Stimulated activated CD8-positive, alpha-beta memory T cell treated with anti-CD3 and anti-CD28 coated beads, Interleukin-4, amount 100 ng/mL, for 24 hours (primary cell): ENCODE results near the gene HDHD2.

Experiments used
- DNase-seq: peaks from one replicate; pipeline ENCODE4 v3.0.0-alpha.2; 2020; ENCODE audit warnings: low read depth

HDHD2 gene

DNA sequence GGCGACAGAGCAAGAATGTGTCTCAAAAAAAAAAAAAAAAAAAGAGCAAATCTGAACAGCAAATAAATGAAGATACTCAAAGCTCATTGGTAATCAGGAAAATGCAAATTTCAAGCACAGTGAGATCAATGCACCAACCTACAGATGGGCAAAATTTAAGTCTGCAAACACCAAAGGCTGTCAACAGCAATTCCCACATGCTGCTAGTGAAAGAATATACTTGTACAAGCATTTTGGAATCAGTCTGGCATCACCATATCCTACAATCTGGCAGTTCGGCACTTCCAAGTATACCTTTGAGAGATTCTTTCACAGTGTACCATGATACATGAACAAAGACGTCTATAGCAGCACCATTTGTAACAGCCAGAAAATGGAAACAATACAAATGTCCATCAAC, 4.1 kb downstream of the HDHD2 start:
- no peak for DNase-seq

DNA sequence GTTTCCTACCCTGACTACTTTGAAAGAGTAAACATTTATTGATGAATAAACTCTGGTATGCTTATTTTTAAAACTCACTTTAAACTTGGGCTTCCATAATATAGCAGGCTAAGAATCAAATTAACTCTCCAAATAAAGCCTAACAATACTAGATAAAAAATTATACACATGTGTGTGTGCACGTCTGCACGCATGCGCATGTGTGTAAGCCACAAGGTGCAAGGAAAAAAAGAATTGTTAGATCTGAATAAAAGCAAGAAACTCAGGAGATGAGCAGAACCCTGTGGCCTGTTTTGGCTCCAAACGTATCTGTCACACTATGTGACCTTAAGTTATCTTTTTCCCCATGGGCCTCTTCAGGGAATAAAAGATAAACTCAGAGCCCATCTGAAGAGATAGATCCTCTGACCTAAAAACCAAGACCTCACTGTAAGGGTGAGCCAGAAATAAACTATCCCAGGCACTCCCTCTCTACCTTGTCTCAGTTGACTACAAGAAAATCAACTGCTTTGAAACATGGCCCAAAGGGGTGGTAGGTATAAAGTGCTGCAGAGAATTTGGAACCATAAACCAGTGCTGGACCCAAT, 6.3 kb downstream of the HDHD2 start:
- no peak for DNase-seq

DNA sequence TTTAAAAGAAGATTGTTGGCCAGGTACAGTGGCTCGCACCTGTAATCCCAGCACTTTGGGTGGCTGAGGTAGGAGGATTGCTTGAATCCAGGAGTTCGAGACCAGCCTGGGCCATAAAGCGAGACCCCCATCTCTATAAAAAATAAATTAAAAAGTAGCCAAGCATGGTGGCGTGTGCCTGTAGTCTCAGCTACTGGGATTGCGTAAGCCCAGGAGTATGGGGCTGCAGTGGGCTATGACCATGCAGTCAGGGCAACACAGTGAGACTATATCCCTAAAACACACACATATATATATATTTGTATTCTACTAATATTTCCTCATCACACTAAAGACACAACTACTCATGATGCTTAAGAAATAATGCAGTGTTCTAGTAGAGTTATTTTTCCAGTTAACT, 7.1 kb downstream of the HDHD2 start:
- DNase-seq: no peak

- DNase-seq: no peak
Observed at GRCh38 chr18:47141289-47141688, 9.0 kb downstream of the HDHD2 start.

- no peak for DNase-seq
Observed at GRCh38 chr18:47121146-47121545, 29.2 kb downstream of the HDHD2 start.

GRCh38 chr18:47120428-47120827, 29.9 kb downstream of the HDHD2 start:
- no peak for DNase-seq

DNA sequence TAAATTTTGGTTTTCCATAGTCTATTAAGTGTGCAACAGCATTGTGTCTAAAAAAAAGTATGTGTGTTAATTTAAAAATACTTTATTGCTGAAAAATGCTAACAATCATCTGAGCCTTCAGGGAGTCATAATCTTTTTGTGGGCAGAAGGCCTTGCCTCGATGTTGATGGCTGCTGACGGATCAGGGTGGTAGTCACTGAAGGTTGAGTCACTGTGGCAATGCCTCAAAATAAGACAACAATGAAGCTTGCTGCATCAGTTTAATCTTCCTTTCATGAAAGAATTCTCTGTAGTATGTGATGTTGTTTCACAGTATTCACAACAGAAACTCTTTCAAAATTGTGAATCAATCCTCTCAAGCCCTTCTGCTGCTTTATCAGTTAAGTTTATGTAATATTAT, 31.3 kb downstream of the HDHD2 start:
- no peak for DNase-seq

GRCh38 chr18:47115205-47115604, 35.1 kb downstream of the HDHD2 start:
- DNase-seq: no peak

- DNase-seq: no peak
Observed at GRCh38 chr18:47113796-47114540, 36.3 kb downstream of the HDHD2 start.

DNA sequence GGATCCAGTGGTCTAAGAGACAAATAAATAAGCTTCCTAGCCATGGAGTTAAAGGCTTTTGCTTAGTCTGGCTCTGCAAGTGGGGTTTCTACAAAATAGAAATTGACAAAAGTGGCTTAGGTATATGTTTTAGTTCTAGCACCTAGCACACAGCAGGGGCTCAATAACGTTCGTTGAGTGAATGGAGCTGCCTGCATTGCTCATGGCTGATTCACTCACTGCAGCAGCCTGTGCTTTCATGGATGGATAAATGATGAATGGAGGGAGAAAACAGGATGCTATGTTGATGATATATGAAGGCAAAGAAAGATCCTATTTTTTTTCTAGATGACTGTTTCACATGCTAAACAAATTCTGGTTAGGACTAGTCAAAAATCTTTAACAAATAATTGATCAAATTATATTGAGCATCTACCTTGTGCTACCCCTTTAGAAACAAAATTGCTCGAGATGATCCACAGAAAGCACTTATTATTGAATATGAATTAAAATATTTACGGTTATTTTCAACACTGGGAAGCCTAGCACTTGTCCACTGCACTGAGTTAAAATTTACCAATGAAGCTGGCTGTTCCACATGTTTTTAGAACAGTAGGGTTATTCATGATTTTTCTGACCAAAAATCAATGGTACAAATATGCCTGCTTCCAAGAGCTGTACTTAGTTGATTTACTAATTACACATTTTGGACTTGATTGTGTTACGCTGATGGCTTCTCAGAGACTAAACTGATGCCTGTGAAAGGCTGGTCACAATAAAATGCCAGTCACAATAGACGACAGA, 39.6 kb downstream of the HDHD2 start:
- no peak for DNase-seq

DNA sequence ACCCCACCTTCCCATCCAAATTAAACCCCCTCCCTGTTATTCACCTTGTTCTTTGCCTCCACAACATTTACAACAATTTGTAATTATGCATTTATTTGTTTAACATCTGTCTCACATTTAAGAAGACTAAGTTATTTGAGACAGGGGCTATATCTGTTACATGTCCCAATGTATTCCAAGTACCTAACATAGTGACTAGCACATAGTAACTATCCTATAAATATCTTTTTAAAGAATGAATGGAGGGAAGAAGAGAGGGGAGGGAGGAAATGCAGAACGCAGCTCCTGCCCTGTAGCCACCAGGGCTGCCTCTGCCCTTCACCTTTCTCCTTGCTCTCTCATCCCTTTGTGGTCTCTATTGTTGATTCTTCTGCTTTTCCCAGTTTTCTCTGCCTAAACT, 40.6 kb downstream of the HDHD2 start:
- DNase-seq: no peak

- DNase-seq: no peak
Observed at GRCh38 chr18:47108998-47109405, 41.3 kb downstream of the HDHD2 start.

DNA sequence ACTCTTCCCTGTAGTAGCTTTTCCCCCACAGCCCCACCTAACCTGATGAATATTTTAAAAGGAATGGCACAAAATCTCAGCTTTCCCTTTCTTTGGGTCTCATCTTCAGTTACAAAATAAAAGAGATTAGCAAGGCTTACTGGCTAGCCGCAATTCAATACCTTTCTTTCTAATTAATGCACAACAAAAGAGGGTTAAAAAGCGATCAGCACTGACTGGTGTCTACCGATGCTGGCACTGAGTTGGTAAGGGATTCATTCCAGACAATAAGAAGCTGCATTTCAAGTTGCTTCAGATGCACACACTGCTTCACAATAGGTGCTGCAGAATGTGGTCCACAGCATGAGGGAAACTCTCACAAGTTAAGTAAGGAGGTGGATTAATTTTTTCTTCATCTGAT, 41.9 kb downstream of the HDHD2 start:
- DNase-seq: no peak

GRCh38 chr18:47100212-47100831, 50.0 kb downstream of the HDHD2 start:
- peak; percentile 32 for DNase-seq

- no peak for DNase-seq
Observed at GRCh38 chr18:47095810-47096209, 54.5 kb downstream of the HDHD2 start.

DNA sequence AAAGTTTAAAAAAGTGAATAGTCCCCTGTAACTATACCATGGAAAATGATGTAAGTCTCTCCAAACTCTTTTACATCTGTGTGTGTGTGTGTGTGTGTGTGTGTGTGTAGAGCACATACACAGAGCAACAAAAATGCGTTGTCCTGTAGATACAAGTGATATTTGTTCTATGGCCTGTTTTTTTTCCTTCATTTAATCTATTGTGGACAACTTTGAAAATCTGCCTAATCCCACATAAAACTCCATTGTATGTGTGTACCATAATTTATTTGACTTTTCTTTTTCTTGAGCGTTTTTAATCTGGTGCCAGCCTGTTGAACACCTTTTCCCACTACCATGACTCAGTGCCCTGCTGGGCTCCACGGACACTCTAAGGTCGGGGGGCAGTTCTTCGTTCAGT, 62.6 kb downstream of the HDHD2 start:
- no peak for DNase-seq

DNA sequence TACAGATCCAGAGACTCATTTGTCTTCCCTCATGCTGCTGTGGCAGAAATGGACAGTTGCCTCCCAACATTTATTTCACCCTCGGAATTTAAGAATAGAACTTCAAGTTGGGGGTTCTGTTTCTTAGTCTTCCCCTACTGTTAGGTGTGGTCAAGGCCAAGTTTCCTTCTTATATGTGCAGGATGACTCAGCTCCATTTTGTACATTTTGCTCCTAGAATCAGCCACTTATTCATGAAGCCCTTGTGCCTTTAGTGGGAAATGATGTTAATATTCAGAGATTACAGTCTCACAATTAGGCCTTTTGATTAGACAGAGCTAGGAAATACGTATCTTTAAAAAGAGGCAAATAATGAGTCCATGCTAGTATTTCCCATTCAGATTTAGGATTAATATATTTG, 68.7 kb downstream of the HDHD2 start:
- no peak for DNase-seq

DNA sequence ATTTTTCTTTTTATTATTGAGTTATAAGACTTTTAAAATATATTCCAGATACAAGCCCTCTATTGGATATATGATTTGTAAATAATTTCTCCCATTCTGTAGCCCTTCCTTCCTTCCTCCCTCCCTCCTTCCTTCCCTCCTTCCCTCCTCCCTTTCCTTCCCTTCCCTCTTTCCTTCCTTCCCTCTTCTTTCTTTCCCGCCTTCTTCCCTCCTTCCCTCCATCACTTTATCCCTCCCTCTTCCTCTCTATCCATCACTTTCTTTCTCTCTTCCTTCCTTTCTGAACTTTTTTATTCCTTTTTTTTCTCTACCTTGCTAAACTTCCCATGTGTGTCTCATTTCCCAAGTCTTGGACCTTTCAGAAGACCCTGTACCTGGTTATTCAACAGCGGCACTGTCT, 69.4 kb downstream of the HDHD2 start:
- DNase-seq: no peak

GRCh38 chr18:47077111-47077510, 73.2 kb downstream of the HDHD2 start:
- DNase-seq: no peak

DNA sequence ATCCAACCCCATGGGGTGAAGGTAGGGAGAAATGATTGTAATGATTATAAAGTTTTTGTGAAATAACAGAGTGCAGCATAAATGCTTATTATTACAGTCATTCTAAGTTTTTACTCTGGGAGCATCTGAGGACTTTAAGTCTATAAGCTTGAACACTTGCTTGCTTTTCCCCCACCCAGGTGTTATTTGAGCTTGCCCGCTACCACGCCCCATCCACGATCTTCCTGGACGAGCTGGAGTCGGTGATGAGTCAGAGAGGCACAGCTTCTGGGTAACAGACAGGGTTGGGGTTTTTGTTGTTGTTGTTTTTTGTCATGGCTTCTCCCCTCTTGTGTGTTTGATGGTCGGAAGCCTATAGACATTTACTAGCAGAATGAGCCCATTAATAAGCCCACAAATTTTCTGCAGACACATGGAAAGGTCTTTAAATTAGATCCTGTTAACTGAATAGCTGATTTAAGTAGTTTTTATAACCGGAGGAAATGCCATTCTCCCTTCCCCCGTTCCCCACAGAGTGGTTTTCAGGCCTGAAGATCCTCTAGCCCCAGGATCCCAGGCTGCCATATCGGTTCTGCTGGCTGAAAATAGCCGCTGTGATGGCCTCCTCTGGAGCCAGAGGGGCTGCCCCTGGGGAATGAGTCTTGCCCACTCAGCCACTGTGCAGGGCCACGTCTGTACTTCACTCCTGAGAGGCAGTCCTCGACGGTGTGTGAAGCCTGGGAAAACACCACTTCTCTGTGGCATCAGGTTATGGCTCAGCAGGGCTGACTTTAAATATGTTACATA, 75.0 kb downstream of the HDHD2 start:
- DNase-seq: no peak

DNA sequence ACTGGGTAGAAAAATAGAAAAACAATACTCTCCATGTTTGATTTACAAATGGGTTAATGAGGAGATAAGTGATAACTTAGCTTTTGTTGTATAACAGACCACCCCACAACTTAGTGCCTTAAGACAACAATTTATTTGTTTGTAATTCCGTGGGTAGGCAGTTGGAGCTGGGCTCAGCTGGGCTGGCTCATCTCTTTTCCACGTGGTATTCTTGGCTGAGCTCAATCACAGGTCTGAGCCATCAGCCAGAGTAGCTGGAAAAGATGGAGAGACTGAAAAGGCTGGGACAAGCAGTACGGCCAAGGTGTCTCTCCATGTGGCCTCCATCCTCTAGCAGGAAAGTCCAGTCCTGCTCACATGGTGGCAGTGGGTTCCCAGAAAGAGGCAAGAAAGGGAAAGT, 82.7 kb downstream of the HDHD2 start:
- DNase-seq: no peak

GRCh38 chr18:47063096-47063495, 87.2 kb downstream of the HDHD2 start:
- DNase-seq: no peak
